C4-2B (cell line): Measurements from ENCODE around the gene PPP2R2C.

Experiments
- CTCF ChIP-seq: fragments of 450-650 bp; conservative IDR thresholded peaks from 2 replicates; pipeline ENCODE4 v1.5.1; 2017; ENCODE audit warnings: mild to moderate bottlenecking
- ZFX ChIP-seq: fragments of 450-650 bp; IDR thresholded peaks from 2 replicates; pipeline ENCODE4 v1.6.1; 2017

- TF ChIP-seq CTCF (no peak), ZFX (no peak)
These were observed 151.8 kb downstream of the PPP2R2C start for GRCh38 chr4:6320663-6321062.
